Stimulated activated memory B cell treated with anti-CD40 and anti-IgM and Interleukin-4, amounts not matched to agents 10 μg/mL and 1 μg/mL and 100 μg/mL, for 72 hours (primary cell): Measurements from ENCODE around the gene C19orf53.
"Not testable (repeated sequence)": the region's sequence is repeated elsewhere in the genome, so short reads cannot be mapped to it uniquely, and the experiment has no call there.

ENCODE experiments used
- ATAC-seq: fragments of 150-1000 bp; cut with Tn5 transposase; 2 replicates; pipeline ENCODE4 v1.10.0; 2021
- H3K27ac Mint-ChIP-seq: one replicate; pipeline ENCODE4 v1.8.0; 2022; ENCODE audit warnings: mild to moderate bottlenecking, mixed read lengths
- H3K27me3 Mint-ChIP-seq: one replicate; pipeline ENCODE4 v1.8.0; 2022; ENCODE audit warnings: mixed read lengths
- H3K36me3 Mint-ChIP-seq: one replicate; pipeline ENCODE4 v1.8.0; 2022; ENCODE audit warnings: mixed read lengths
- H3K4me1 Mint-ChIP-seq: one replicate; pipeline ENCODE4 v1.8.0; 2022; ENCODE audit warnings: mixed read lengths
- H3K4me3 Mint-ChIP-seq: one replicate; pipeline ENCODE4 v1.8.0; 2022; ENCODE audit warnings: mild to moderate bottlenecking, moderate library complexity, mixed read lengths
- H3K9me3 Mint-ChIP-seq: one replicate; pipeline ENCODE4 v1.8.0; 2022; ENCODE audit warnings: mixed read lengths

The C19orf53 gene

GRCh38 chr19:13779794-13780193 is 5.5 kb downstream of the C19orf53 start:
- not testable (repeated sequence) for H3K27me3 Mint-ChIP-seq, H3K4me3 Mint-ChIP-seq, ATAC-seq, H3K9me3 Mint-ChIP-seq, H3K27ac Mint-ChIP-seq
- H3K36me3 Mint-ChIP-seq: peaks cover 23% of the 10 kb centered on the region
- peaks cover 38% of the 10 kb centered on the region for H3K4me1 Mint-ChIP-seq

- Mint-ChIP-seq H3K4me1 (peaks cover 28% of the 10 kb centered on the region), H3K27me3 (no peaks in the 10 kb centered on the region), H3K9me3 (no peaks in the 10 kb centered on the region), H3K36me3 (peaks cover 19% of the 10 kb centered on the region), H3K27ac (no peak overlapping the region), H3K4me3 (no peak overlapping the region)
- no peak for ATAC-seq
These were observed 7.3 kb downstream of the C19orf53 start for GRCh38 chr19:13781547-13781946.

GRCh38 chr19:13782537-13782936 is 8.3 kb downstream of the C19orf53 start:
- peaks cover 28% of the 10 kb centered on the region for H3K4me1 Mint-ChIP-seq
- peaks cover 15% of the 10 kb centered on the region for H3K36me3 Mint-ChIP-seq
- H3K27ac Mint-ChIP-seq: peak overlapping the region; percentile 86
- no peaks in the 10 kb centered on the region for H3K9me3 Mint-ChIP-seq
- no peak overlapping the region for H3K4me3 Mint-ChIP-seq
- no peak for ATAC-seq
- no peaks in the 10 kb centered on the region for H3K27me3 Mint-ChIP-seq

GRCh38 chr19:13783565-13784500 is 9.6 kb downstream of the C19orf53 start:
- peak; percentile 51 for ATAC-seq
- H3K4me3 Mint-ChIP-seq: no peak overlapping the region
- peak overlapping the region; percentile 86 for H3K27ac Mint-ChIP-seq
- H3K36me3 Mint-ChIP-seq: peaks cover 7% of the 10 kb centered on the region
- H3K4me1 Mint-ChIP-seq: peaks cover 37% of the 10 kb centered on the region
- no peaks in the 10 kb centered on the region for H3K9me3 Mint-ChIP-seq
- H3K27me3 Mint-ChIP-seq: no peaks in the 10 kb centered on the region

GRCh38 chr19:13784731-13785452 is 10.6 kb downstream of the C19orf53 start:
- Mint-ChIP-seq H3K36me3 (no peaks in the 10 kb centered on the region), H3K27ac (peak overlapping the region; percentile 60), H3K27me3 (no peaks in the 10 kb centered on the region), H3K4me1 (peaks cover 42% of the 10 kb centered on the region), H3K4me3 (peak overlapping the region; percentile 55), H3K9me3 (no peaks in the 10 kb centered on the region)
- ATAC-seq: peak; percentile 77

- H3K4me1 Mint-ChIP-seq: peaks cover 43% of the 10 kb centered on the region
- no peaks in the 10 kb centered on the region for H3K9me3 Mint-ChIP-seq
- H3K36me3 Mint-ChIP-seq: no peaks in the 10 kb centered on the region
- ATAC-seq: peak; percentile 42
- H3K4me3 Mint-ChIP-seq: no peak overlapping the region
- H3K27ac Mint-ChIP-seq: peak overlapping the region; percentile 98
- H3K27me3 Mint-ChIP-seq: no peaks in the 10 kb centered on the region
These were observed 14.7 kb downstream of the C19orf53 start for GRCh38 chr19:13788991-13789390.

GRCh38 chr19:13790354-13790753 is 16.1 kb downstream of the C19orf53 start:
- no peaks in the 10 kb centered on the region for H3K36me3 Mint-ChIP-seq
- no peak for ATAC-seq
- H3K27me3 Mint-ChIP-seq: no peaks in the 10 kb centered on the region
- peak overlapping the region; percentile 12 for H3K27ac Mint-ChIP-seq
- H3K4me3 Mint-ChIP-seq: no peak overlapping the region
- peaks cover 44% of the 10 kb centered on the region for H3K4me1 Mint-ChIP-seq
- no peaks in the 10 kb centered on the region for H3K9me3 Mint-ChIP-seq

- H3K36me3 Mint-ChIP-seq, H3K27me3 Mint-ChIP-seq, H3K27ac Mint-ChIP-seq, H3K9me3 Mint-ChIP-seq, ATAC-seq, H3K4me3 Mint-ChIP-seq: not testable (repeated sequence)
- H3K4me1 Mint-ChIP-seq: peaks cover 55% of the 10 kb centered on the region
These were observed 19.1 kb downstream of the C19orf53 start for GRCh38 chr19:13793317-13793716.

GRCh38 chr19:13794398-13794756 is 20.1 kb downstream of the C19orf53 start:
- Mint-ChIP-seq H3K4me1 (peaks cover 46% of the 10 kb centered on the region), H3K27ac (peak overlapping the region; percentile 77), H3K9me3 (no peaks in the 10 kb centered on the region), H3K36me3 (no peaks in the 10 kb centered on the region), H3K27me3 (no peaks in the 10 kb centered on the region), H3K4me3 (peak overlapping the region; percentile 95)
- ATAC-seq: no peak

GRCh38 chr19:13794757-13795589 is 20.7 kb downstream of the C19orf53 start, which contains the start of gene ZSWIM4:
Gene ZSWIM4 (plus strand): TSS chr19:13795443. CDS start chr19:13795649, 206 bp downstream.
- Mint-ChIP-seq H3K27me3 (no peaks in the 10 kb centered on the region), H3K27ac (peak within 1 kb of the TSS; percentile 77), H3K9me3 (no peaks in the 10 kb centered on the region), H3K4me1 (peaks cover 44% of the 10 kb centered on the region), H3K4me3 (peak within 1 kb of the TSS; percentile 95), H3K36me3 (peaks cover 4% of the 10 kb centered on the region)
- peak; percentile 98 for ATAC-seq

GRCh38 chr19:13795595-13796300 is 21.5 kb downstream of the C19orf53 start:
- Mint-ChIP-seq H3K36me3 (peaks cover 8% of the 10 kb centered on the region), H3K4me1 (peaks cover 37% of the 10 kb centered on the region), H3K27me3 (no peaks in the 10 kb centered on the region), H3K27ac (peak overlapping the region; percentile 77), H3K4me3 (peak overlapping the region; percentile 82), H3K9me3 (no peaks in the 10 kb centered on the region)
- ATAC-seq: peak; percentile 69

- no peaks in the 10 kb centered on the region for H3K27me3 Mint-ChIP-seq
- peak overlapping the region; percentile 82 for H3K4me3 Mint-ChIP-seq
- peaks cover 37% of the 10 kb centered on the region for H3K4me1 Mint-ChIP-seq
- peak overlapping the region; percentile 77 for H3K27ac Mint-ChIP-seq
- H3K36me3 Mint-ChIP-seq: peaks cover 15% of the 10 kb centered on the region
- ATAC-seq: peak; percentile 39
- no peaks in the 10 kb centered on the region for H3K9me3 Mint-ChIP-seq
These were observed 22.2 kb downstream of the C19orf53 start for GRCh38 chr19:13796301-13797057.

GRCh38 chr19:13797058-13797440 is 22.8 kb downstream of the C19orf53 start:
- no peaks in the 10 kb centered on the region for H3K9me3 Mint-ChIP-seq
- peaks cover 15% of the 10 kb centered on the region for H3K36me3 Mint-ChIP-seq
- peak overlapping the region; percentile 82 for H3K4me3 Mint-ChIP-seq
- peak overlapping the region; percentile 77 for H3K27ac Mint-ChIP-seq
- ATAC-seq: no peak
- H3K4me1 Mint-ChIP-seq: peaks cover 37% of the 10 kb centered on the region
- H3K27me3 Mint-ChIP-seq: no peaks in the 10 kb centered on the region

GRCh38 chr19:13797870-13798269 is 23.6 kb downstream of the C19orf53 start:
- H3K27ac Mint-ChIP-seq: no peak overlapping the region
- H3K4me3 Mint-ChIP-seq: no peak overlapping the region
- peaks cover 37% of the 10 kb centered on the region for H3K4me1 Mint-ChIP-seq
- no peak for ATAC-seq
- no peaks in the 10 kb centered on the region for H3K27me3 Mint-ChIP-seq
- no peaks in the 10 kb centered on the region for H3K9me3 Mint-ChIP-seq
- H3K36me3 Mint-ChIP-seq: peaks cover 20% of the 10 kb centered on the region
